Mesenchymal stem cell (in vitro differentiated cells and primary cell): ENCODE data around the gene TIMM8B.

Experiments
- DNase-seq: peaks from one replicate; pipeline ENCODE4 v3.0.0-alpha.2; 2013
- H2AFZ ChIP-seq: one replicate; pipeline ENCODE4 v1.6.1; 2013; ENCODE audit warnings: low read depth, mild to moderate bottlenecking, control low read depth, inconsistent platforms, low read length, moderate library complexity
- H2AK5ac ChIP-seq: 2 replicates; pipeline ENCODE4 v1.6.1; 2013; ENCODE audit warnings: low read length, moderate library complexity, mild to moderate bottlenecking, inconsistent platforms; ENCODE audit not compliant: severe bottlenecking
- H2BK120ac ChIP-seq: one replicate; pipeline ENCODE4 v1.6.1; 2013; ENCODE audit warnings: low read depth, mild to moderate bottlenecking, inconsistent platforms, low read length, moderate library complexity
- H2BK12ac ChIP-seq, 2 experiments: one replicate each; pipeline ENCODE4 v1.6.1; 2013; ENCODE audit warnings: inconsistent platforms in 2 of 2, low read length in 2 of 2, mild to moderate bottlenecking in 2 of 2, moderate library complexity in 2 of 2, control low read depth in 1 of 2
- H2BK15ac ChIP-seq: one replicate; pipeline ENCODE4 v1.6.1; 2013; ENCODE audit warnings: mild to moderate bottlenecking, low read depth, inconsistent platforms; ENCODE audit not compliant: poor library complexity, severe bottlenecking
- H2BK5ac ChIP-seq: 2 replicates; pipeline ENCODE4 v1.6.1; 2013; ENCODE audit warnings: low read depth, mild to moderate bottlenecking, low read length, control low read depth, inconsistent platforms; ENCODE audit not compliant: poor library complexity, severe bottlenecking
- H3K14ac ChIP-seq, 2 experiments: one replicate each; pipeline ENCODE4 v1.6.1; 2013; ENCODE audit warnings: inconsistent platforms in 2 of 2, low read length in 2 of 2, control low read depth in 1 of 2, mild to moderate bottlenecking in 1 of 2, moderate library complexity in 1 of 2
- H3K18ac ChIP-seq, 2 experiments: one replicate each; pipeline ENCODE4 v1.6.1; 2013; ENCODE audit warnings: inconsistent platforms in 2 of 2, low read length in 2 of 2, control low read depth in 1 of 2, low read depth in 1 of 2, mild to moderate bottlenecking in 1 of 2
- H3K23ac ChIP-seq, 2 experiments: one replicate each; pipeline ENCODE4 v1.6.1; 2013; ENCODE audit warnings: inconsistent platforms in 2 of 2, low read length in 2 of 2, mild to moderate bottlenecking in 2 of 2, moderate library complexity in 2 of 2, control low read depth in 1 of 2
- H3K27ac ChIP-seq: 2 replicates; pipeline ENCODE4 v1.5.1; 2013; ENCODE audit warnings: mild to moderate bottlenecking, moderate library complexity, low read length, control low read depth, inconsistent platforms; ENCODE audit not compliant: poor library complexity, severe bottlenecking
- H3K27me3 ChIP-seq, 2 experiments: 2 replicates each; pipeline versions ENCODE4 v1.6.1 to v1.7.0; 2013; ENCODE audit warnings: low read length in 2 of 2, mild to moderate bottlenecking in 2 of 2, moderate library complexity in 2 of 2, control low read depth in 1 of 2, inconsistent platforms in 1 of 2; ENCODE audit not compliant: control insufficient read depth in 1 of 2, insufficient read depth in 1 of 2
- H3K36me3 ChIP-seq, 2 experiments: 2 replicates each; pipeline versions ENCODE4 v1.6.1 to v1.7.0; 2013; ENCODE audit warnings: low read length in 2 of 2, control low read depth in 1 of 2, inconsistent platforms in 1 of 2, low read depth in 1 of 2, mild to moderate bottlenecking in 1 of 2; ENCODE audit not compliant: insufficient read depth in 2 of 2, control insufficient read depth in 1 of 2
- H3K4ac ChIP-seq, 2 experiments: one replicate each; pipeline ENCODE4 v1.6.1; 2013; ENCODE audit warnings: inconsistent platforms in 2 of 2, low read length in 2 of 2, mild to moderate bottlenecking in 2 of 2, moderate library complexity in 2 of 2, control low read depth in 1 of 2, low read depth in 1 of 2
- H3K4me1 ChIP-seq: 2 replicates; pipeline ENCODE4 v1.6.1; 2013; ENCODE audit warnings: low read depth, low read length, control low read depth; ENCODE audit not compliant: control insufficient read depth, insufficient read depth
- H3K4me2 ChIP-seq: 2 replicates; pipeline ENCODE4 v1.6.1; 2013; ENCODE audit warnings: low read length, mild to moderate bottlenecking, inconsistent platforms; ENCODE audit not compliant: poor library complexity, severe bottlenecking
- H3K4me3 ChIP-seq, 2 experiments: 2 replicates each; pipeline versions ENCODE4 v1.5.1 to v1.7.0; 2013; ENCODE audit warnings: low read length in 2 of 2, mild to moderate bottlenecking in 2 of 2, control low read depth in 1 of 2, low read depth in 1 of 2; ENCODE audit not compliant: insufficient read depth in 1 of 2
- H3K79me1 ChIP-seq: replicated peaks from 2 replicates; pipeline ENCODE4 v1.6.1; 2013; ENCODE audit warnings: mild to moderate bottlenecking, control low read depth, low read length, inconsistent platforms; ENCODE audit not compliant: poor library complexity, severe bottlenecking
- H3K9ac ChIP-seq: 2 replicates; pipeline ENCODE4 v1.7.0; 2013; ENCODE audit warnings: mild to moderate bottlenecking, low read length, moderate library complexity
- H3K9me3 ChIP-seq: 2 replicates; pipeline ENCODE4 v1.7.0; 2013; ENCODE audit warnings: mild to moderate bottlenecking, low read length; ENCODE audit not compliant: control insufficient read depth
- H4K8ac ChIP-seq: one replicate; pipeline ENCODE4 v1.6.1; 2013; ENCODE audit warnings: inconsistent platforms, mild to moderate bottlenecking, low read length, moderate library complexity
- H4K91ac ChIP-seq: one replicate; pipeline ENCODE4 v1.6.1; 2013; ENCODE audit warnings: mild to moderate bottlenecking, low read length, inconsistent platforms
- WGBS: methylation state at CpG from one replicate; pipeline ENCODE4 v1.1.7; 2013; ENCODE audit warnings: mixed read lengths; 5-methylcytosine and 5-hydroxymethylcytosine counted together

The TIMM8B gene

DNA sequence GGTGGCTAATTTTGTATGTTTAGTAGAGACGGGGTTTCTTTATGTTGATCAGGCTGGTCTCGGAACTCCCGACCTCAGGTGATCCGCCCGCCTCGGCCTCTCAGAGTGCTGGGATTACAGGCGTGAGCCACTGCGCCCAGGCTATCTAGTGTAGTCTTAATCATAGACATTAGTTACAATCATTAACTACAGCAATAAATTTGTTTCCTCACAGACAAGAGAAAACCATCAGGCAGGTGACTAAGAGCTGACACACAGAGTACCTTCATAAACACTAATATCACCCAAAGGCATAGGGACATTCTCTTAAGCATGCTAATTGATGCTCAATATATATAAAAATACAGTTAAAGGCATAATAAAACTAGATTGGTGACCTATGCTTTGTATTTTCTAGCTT, 19.5 kb upstream of the TIMM8B start:
- Histone ChIP-seq H3K36me3 (peaks cover 0 to 3% of the 10 kb centered on the region in 2 experiments), H2BK12ac (no peak overlapping the region), H2AFZ (no peak overlapping the region), H3K4me1 (no peaks in the 10 kb centered on the region), H3K79me1 (no peaks in the 10 kb centered on the region), H2AK5ac (no peak overlapping the region), H3K4ac (no peak overlapping the region), H3K4me2 (no peak overlapping the region), H3K23ac (no peak overlapping the region), H3K9me3 (peaks cover 3% of the 10 kb centered on the region), H2BK5ac (no peak overlapping the region), H3K14ac (no peak overlapping the region), H2BK15ac (no peak overlapping the region), H3K27ac (no peak overlapping the region), H3K9ac (no peak overlapping the region), H3K4me3 (no peak overlapping the region), H4K91ac (no peak overlapping the region), H3K18ac (no peak overlapping the region), H2BK120ac (no peak overlapping the region), H4K8ac (no peak overlapping the region), H3K27me3 (no peaks in the 10 kb centered on the region)
- 95% methylated on average over 6 of the region's 8 CpGs for WGBS
- DNase-seq = no peak

DNA sequence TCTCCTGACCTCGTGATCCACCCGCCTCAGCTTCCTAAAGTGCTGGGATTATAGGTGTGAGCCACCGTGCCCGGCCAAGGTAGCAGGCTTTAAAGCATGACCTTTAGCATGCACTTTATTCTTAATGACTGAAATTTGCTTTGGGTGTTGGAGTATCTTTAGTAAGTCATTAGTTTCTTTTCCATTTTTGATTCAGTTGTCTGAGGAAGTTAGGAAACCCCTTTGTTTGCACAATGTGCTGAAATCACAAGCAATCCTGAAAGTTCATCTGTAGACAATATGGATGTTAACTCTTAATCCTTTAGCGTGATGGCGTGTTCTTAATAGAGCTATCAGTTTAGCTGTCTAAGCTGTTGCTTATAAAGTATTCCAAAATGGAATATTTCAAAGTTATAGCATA, 16.9 kb upstream of the TIMM8B start:
- Histone ChIP-seq H3K79me1 (no peaks in the 10 kb centered on the region), H2BK5ac (no peak overlapping the region), H2BK15ac (no peak overlapping the region), H4K8ac (no peak overlapping the region), H2AFZ (no peak overlapping the region), H3K14ac (no peak overlapping the region), H4K91ac (no peak overlapping the region), H3K18ac (no peak overlapping the region), H3K9me3 (no peaks in the 10 kb centered on the region), H3K27ac (no peak overlapping the region), H3K4me1 (no peaks in the 10 kb centered on the region), H3K4me3 (no peak overlapping the region), H3K27me3 (no peaks in the 10 kb centered on the region), H3K4ac (no peak overlapping the region), H3K23ac (no peak overlapping the region), H2BK120ac (no peak overlapping the region), H2BK12ac (no peak overlapping the region), H2AK5ac (no peak overlapping the region), H3K9ac (no peak overlapping the region), H3K4me2 (no peak overlapping the region), H3K36me3 (peaks cover 0 to 3% of the 10 kb centered on the region in 2 experiments)
- 95% methylated on average over 6 of the region's 6 CpGs for WGBS
- DNase-seq = no peak

DNA sequence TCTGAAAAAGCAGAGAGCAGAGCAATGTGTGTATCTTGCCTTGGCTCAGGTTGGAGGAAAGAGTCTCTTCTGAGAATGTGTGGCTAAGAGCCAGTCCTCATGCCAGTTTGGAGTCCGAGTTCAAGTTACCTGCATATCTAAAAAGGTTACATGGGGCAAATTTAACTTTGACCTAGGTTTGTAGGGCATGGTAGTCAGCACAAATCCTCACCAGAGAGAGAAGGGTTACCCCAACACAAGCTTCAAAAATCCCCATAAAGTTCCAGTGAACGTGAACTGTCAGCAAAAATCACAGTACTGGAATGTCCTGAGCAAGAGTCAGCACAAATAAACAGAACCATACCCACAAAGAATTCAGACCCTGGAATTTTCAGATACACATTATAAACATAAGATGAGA, 13.9 kb upstream of the TIMM8B start:
- Histone ChIP-seq H2BK120ac (no peak overlapping the region), H3K9me3 (no peaks in the 10 kb centered on the region), H3K23ac (no peak overlapping the region), H3K4me3 (no peak overlapping the region), H3K79me1 (peaks cover 2% of the 10 kb centered on the region), H3K36me3 (peaks cover 5 to 24% of the 10 kb centered on the region in 2 experiments), H3K4ac (no peak overlapping the region), H4K91ac (no peak overlapping the region), H3K18ac (peak overlapping the region in 1 of 2 experiments; percentile 72), H4K8ac (no peak overlapping the region), H2BK5ac (no peak overlapping the region), H3K4me2 (no peak overlapping the region), H2AK5ac (no peak overlapping the region), H3K14ac (no peak overlapping the region), H2AFZ (no peak overlapping the region), H3K27me3 (no peaks in the 10 kb centered on the region), H3K27ac (peak overlapping the region; percentile 46), H2BK12ac (peak overlapping the region in 1 of 2 experiments; percentile 32), H3K9ac (no peak overlapping the region), H2BK15ac (no peak overlapping the region), H3K4me1 (no peaks in the 10 kb centered on the region)
- 57% methylated on average over 2 of the region's 2 CpGs for WGBS
- DNase-seq = peak; percentile 73

DNA sequence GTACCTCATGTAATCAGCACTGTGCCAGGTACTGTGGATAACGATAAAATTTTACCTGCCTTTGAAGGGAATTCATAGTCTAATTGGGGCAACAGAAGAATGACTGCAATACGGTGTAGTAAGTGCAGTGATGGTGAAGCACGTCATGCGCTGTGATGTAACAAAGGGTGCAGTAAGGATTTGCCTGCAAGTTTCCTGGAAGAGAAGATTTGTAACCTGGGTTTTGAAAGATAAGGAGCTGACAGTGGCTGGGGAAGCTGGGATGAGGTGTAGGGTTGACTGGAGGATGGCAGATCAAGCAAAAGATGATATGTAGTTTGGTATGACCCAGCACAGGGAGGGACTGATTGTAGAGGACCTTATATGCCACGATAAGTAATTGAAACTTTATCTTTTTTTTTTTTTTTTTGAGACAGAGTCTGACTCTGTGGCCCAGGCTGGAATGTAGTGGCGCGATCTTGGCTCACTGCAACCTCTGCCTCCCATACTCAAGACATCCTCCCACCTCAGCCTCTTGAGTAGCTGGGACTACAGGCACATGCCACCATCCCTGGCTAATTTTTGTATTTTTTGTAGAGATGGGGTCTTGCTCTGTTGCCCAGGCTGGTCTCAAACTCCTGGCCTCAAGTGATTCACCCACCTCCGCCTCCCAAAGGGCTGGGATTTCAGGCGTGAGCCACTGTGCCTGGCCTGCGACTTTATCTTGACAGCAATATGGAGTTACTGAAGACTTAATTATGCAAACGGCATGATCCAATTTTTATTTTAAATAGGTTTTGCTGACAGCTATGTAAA, 11.4 kb upstream of the TIMM8B start:
- peak overlapping the region; percentile 27 for H4K91ac ChIP-seq
- H2BK5ac ChIP-seq = no peak overlapping the region
- H2BK120ac ChIP-seq = no peak overlapping the region
- no peak overlapping the region for H2AK5ac ChIP-seq
- no peak overlapping the region for H3K23ac ChIP-seq
- no peaks in the 10 kb centered on the region for H3K9me3 ChIP-seq
- H3K4me1 ChIP-seq = no peaks in the 10 kb centered on the region
- no peak overlapping the region for H3K14ac ChIP-seq
- H3K27me3 ChIP-seq = no peaks in the 10 kb centered on the region
- H3K4me3 ChIP-seq = no peak overlapping the region
- H3K4me2 ChIP-seq = no peak overlapping the region
- H3K4ac ChIP-seq = no peak overlapping the region
- H3K36me3 ChIP-seq = peaks cover 8 to 44% of the 10 kb centered on the region in 2 experiments
- no peak overlapping the region for H3K18ac ChIP-seq
- H4K8ac ChIP-seq = no peak overlapping the region
- no peak overlapping the region for H2BK15ac ChIP-seq
- no peak overlapping the region for H3K9ac ChIP-seq
- H2AFZ ChIP-seq = no peak overlapping the region
- no peak for DNase-seq
- H2BK12ac ChIP-seq = no peak overlapping the region
- no peak overlapping the region for H3K27ac ChIP-seq
- peaks cover 2% of the 10 kb centered on the region for H3K79me1 ChIP-seq
- 98% methylated on average over 8 of the region's 11 CpGs for WGBS
